Fibroblast of the aortic adventitia (primary cell): ENCODE measurements around the gene MLF2. TPM values are rescaled to one million over a fixed set of nuclear protein-coding genes. Genes with fewer than 3 reads are reported as not detected.
"Not testable (repeated sequence)": the region's sequence is repeated elsewhere in the genome, so short reads cannot be mapped to it uniquely, and the experiment has no call there.

Experiments
- DNase-seq: peaks from one replicate; pipeline ENCODE4 v3.0.0-alpha.2; 2010; ENCODE audit warnings: low read depth
- H3K4me3 ChIP-seq: 2 replicates; pipeline ENCODE4 v1.5.1; 2011; ENCODE audit warnings: low read depth, mild to moderate bottlenecking, control low read depth, low read length, moderate library complexity
- total RNA-seq: library from RNA; depleted of rRNA; stranded (reverse); fragments of >200 nt; gene quantifications from 2 replicates; pipeline ENCODE4 v1.2.3, GENCODE V29; 2012; ENCODE audit warnings: low replicate concordance
- TF ChIP-seq, protein P1 (sequence below): IDR thresholded peaks from 2 replicates; pipeline ENCODE4 v1.5.1; 2011; ENCODE audit warnings: mild to moderate bottlenecking, low read length, control low read depth, inconsistent platforms; ENCODE audit not compliant: insufficient read depth

MLF2 gene
- total RNA-seq, 1 donor: 104 TPM

- no peak overlapping the region for H3K4me3 ChIP-seq
- no peak for DNase-seq
- TF ChIP-seq, protein P1, sequence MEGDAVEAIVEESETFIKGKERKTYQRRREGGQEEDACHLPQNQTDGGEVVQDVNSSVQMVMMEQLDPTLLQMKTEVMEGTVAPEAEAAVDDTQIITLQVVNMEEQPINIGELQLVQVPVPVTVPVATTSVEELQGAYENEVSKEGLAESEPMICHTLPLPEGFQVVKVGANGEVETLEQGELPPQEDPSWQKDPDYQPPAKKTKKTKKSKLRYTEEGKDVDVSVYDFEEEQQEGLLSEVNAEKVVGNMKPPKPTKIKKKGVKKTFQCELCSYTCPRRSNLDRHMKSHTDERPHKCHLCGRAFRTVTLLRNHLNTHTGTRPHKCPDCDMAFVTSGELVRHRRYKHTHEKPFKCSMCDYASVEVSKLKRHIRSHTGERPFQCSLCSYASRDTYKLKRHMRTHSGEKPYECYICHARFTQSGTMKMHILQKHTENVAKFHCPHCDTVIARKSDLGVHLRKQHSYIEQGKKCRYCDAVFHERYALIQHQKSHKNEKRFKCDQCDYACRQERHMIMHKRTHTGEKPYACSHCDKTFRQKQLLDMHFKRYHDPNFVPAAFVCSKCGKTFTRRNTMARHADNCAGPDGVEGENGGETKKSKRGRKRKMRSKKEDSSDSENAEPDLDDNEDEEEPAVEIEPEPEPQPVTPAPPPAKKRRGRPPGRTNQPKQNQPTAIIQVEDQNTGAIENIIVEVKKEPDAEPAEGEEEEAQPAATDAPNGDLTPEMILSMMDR: no peak
Measured at GRCh38 chr12:6745741-6746525, 7.0 kb downstream of the MLF2 start.

- not testable (repeated sequence) for DNase-seq, H3K4me3 ChIP-seq
Measured at GRCh38 chr12:6743300-6743699, 9.6 kb downstream of the MLF2 start.

DNA sequence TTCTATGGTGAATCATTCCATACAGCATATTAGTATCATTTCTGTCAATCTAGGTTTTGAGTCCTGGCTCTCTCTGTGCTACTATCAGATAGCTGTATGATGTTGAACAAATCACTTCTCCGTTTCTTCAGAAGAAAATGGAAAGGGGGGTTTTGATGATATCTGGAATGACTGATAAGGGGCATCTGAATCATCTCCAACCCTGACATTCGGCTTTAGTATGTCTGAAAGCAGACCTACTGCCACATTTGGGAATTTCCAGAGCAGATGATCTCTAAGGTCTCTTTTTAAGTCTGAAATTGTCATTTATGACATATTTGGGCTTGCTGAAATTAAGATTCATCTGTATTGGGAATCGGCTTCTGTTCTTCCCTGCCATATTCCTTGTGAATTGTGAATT is 10.1 kb downstream of the MLF2 start:
- no peak for DNase-seq
- TF ChIP-seq, protein P1: no peak

DNA sequence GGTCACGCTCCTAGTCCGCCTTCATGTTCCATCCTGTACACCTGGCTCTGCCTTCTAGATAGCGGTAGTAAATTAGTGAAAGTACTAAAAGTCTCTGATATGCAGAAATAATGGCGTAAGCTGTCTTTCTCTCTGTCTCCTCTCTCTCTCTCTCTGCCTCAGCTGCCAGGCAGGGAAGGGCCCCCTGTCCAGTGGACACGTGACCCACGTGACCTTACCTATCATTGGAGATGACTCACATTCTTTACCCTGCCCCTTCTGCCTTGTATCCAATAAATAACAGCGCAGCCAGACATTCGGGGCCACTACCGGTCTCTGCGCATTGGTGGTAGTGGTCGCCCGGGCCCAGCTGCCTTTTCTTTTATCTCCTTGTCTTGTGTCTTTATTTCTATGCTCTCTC is 10.9 kb downstream of the MLF2 start:
- DNase-seq, H3K4me3 ChIP-seq: not testable (repeated sequence)

More for the DNA sequence above, 10.1 kb downstream of the MLF2 start:
- no peak overlapping the region for H3K4me3 ChIP-seq

DNA sequence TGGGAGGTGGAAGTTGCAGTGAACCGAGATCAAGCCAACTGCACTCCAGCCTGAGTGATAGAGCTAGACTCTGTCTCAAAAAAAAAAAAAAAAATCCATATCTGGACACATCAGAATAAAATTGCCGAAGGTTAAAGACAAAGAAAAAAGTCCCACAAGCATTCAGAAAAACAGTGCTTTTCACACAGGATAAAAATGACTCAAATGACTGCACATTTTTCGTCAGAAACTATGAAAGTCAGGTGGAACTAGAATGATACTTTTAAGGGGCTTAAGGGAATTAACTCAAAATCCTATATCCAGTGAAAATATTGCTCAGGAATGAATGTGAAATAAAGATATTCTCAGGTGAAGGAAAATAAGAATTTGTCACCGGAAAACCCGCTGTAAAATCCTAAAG is 16.2 kb downstream of the MLF2 start:
- H3K4me3 ChIP-seq: no peak overlapping the region
- TF ChIP-seq, protein P1: no peak
- no peak for DNase-seq

DNA sequence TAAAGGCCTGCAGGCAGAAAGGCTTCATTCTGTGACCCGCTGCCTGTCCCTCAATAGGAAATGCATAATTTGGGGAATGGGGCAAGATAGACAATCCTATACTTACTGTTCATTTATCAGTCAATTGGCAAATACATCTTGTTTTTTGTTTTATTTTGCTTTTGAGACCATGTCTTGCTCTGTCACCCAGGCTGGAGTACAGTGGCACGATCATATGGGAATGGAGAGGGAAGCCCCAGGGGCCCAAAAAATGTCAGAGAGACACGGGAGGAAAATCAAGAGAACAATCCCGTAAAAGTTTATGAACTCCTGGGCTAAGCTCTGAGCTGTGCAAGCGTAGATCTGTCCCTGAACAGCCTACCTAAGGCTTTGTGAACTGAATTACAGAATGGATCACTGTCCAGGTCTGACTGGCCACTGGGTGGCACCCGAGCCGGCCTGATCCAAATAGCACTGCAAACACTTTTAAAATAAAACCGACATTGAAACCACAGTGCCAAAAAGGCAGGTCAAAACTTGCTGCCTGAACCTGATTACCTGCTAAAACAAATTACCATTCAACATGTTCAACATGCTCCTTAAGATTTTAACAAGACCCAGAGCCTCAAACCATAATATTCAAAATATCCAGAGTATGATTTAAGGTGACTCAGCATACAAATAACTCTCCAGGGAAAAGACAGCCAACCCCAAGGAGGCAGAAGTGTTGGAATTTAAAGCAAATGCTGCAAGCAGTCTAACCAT is 17.3 kb downstream of the MLF2 start:
- TF ChIP-seq, protein P1: peak; percentile 77
- H3K4me3 ChIP-seq: no peak overlapping the region
- DNase-seq: peak; percentile 76

DNA sequence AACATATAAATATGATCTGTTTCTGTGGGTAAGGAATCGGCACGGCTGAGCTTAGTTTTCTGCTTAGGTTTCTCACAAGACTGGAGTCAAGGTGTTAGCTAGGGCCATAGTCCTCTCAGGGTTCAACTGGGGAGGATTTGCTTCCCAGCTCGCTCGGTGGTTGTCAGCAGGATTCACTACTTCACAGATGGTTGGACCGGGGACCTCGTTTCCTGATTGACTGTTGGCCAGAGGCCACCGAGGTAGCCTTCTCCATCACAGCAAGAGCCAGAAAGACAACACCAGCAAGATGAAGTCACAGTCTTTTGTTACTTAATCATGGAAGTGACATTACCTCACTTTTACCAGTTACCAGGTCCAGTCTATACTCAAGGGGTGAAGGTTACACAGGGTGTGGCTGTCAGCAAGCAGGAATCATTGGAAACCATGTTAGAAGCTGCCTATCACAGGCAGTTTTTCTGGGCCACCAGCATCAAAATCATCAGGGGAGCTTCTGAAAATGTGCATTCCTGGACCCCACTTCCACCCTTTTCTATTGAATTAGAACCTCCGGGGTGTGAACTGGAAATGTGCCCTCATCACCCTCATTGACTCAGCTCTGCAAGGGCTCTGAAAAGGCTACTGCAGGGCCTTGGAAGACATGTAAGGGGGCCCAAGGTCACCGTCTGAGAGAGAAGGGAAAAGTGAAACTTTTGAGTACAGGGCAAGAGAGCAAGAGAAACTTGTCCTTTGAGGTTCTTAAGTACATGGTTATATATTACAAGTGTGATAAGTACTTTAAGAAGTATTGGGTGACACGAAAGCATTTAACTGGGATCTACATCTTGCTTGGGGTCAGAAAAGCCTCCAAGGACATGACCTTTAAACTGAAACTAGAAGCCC is 18.2 kb downstream of the MLF2 start:
- TF ChIP-seq, protein P1: no peak
- DNase-seq: no peak

More for the DNA sequence above, 18.2 kb downstream of the MLF2 start:
- H3K4me3 ChIP-seq: no peak overlapping the region
